LNCaP clone FGC (cell line): Measurements from ENCODE around the gene VAC14.
"Not testable (repeated sequence)": the region's sequence is repeated elsewhere in the genome, so short reads cannot be mapped to it uniquely, and the experiment has no call there.

Experiments used
- DNase-seq: peaks from one replicate; pipeline ENCODE4 v3.0.0-alpha.2; 2011; ENCODE audit warnings: low read depth
- H3K4me3 ChIP-seq: 2 replicates; pipeline ENCODE4 v1.5.1; 2011; ENCODE audit warnings: mild to moderate bottlenecking, low read depth, low read length, control low read depth
- CTCF ChIP-seq: IDR thresholded peaks from 2 replicates; pipeline ENCODE4 v1.5.1; 2012; ENCODE audit warnings: mild to moderate bottlenecking; ENCODE audit not compliant: control insufficient read depth, insufficient read depth; ENCODE audit errors: extremely low read depth

The VAC14 gene

GRCh38 chr16:70800781-70801480 is at the start of gene VAC14:
TSS of gene VAC14 (minus strand) at chr16:70801158. CDS start at chr16:70800900, 258 bp downstream.
- peak within 1 kb of the TSS; percentile 89 for H3K4me3 ChIP-seq
- TF ChIP-seq CTCF: no peak
- peak; percentile 76 for DNase-seq

- H3K4me3 ChIP-seq, DNase-seq: not testable (repeated sequence)
Measured at GRCh38 chr16:70823498-70824118, 22.6 kb upstream of the VAC14 start.

GRCh38 chr16:70822734-70823133 is 21.8 kb upstream of the VAC14 start:
- not testable (repeated sequence) for H3K4me3 ChIP-seq, DNase-seq

- H3K4me3 ChIP-seq, DNase-seq: not testable (repeated sequence)
Measured at GRCh38 chr16:70818088-70818487, 17.1 kb upstream of the VAC14 start.

GRCh38 chr16:70809392-70810060 is 8.6 kb upstream of the VAC14 start:
- DNase-seq: no peak
- no peak for TF ChIP-seq CTCF
- no peak overlapping the region for H3K4me3 ChIP-seq

GRCh38 chr16:70808371-70808770 is 7.4 kb upstream of the VAC14 start:
- no peak for DNase-seq
- TF ChIP-seq CTCF: no peak
- H3K4me3 ChIP-seq: no peak overlapping the region

- H3K4me3 ChIP-seq: no peak overlapping the region
- TF ChIP-seq CTCF: no peak
- no peak for DNase-seq
Measured at GRCh38 chr16:70805787-70806186, 4.8 kb upstream of the VAC14 start.

GRCh38 chr16:70805380-70805779 is 4.4 kb upstream of the VAC14 start:
- TF ChIP-seq CTCF: no peak
- no peak overlapping the region for H3K4me3 ChIP-seq
- no peak for DNase-seq
